GM12892 (cell line): ENCODE measurements around the gene P2RY6.

Experiments
- POLR2A ChIP-seq: IDR thresholded peaks from 2 replicates; pipeline ENCODE4 v1.6.1; 2011; ENCODE audit warnings: low read depth, low read length, control low read depth
- POLR2AphosphoS5 ChIP-seq: IDR thresholded peaks from 2 replicates; pipeline ENCODE4 v1.6.1; 2011; ENCODE audit warnings: low read depth, low read length, control low read depth
- TAF1 ChIP-seq: IDR thresholded peaks from 2 replicates; pipeline ENCODE4 v1.6.1; 2011; ENCODE audit warnings: low read depth, mild to moderate bottlenecking, control low read depth, low read length, borderline replicate concordance

DNA sequence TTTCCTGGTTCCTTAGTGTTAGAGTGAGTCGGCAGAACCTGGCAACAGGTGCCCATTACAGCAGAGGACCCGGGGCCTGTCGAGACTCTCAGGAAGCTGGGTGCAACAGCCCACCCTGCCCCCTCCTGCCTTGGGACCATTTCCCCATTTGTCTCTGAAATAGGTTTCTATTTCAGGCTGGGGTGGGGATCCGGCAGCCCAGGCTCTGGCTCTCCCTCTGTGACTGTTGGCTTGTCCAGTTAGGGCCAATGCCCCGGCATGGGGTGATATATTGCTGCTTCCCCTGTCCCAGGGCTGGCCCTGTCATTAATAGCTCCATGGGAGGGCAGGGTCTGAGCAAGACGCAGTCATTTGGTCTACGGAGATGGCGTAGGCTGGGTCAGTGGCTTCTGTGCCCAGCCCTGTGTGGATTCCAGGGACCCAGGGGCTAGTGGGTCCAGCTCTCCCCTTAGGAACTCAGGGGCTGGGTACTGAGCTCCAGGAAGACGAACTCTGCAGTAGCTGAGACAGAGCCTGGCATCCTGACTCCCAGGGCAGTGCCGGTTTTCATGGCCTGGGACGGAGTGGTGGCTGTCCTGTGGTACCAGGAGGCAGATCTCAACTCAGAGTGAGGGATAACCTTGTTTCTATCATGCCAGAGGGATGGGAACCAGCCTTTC, 2.7 kb downstream of the P2RY6 start:
- TF ChIP-seq POLR2A (no peak), POLR2AphosphoS5 (no peak), TAF1 (no peak)
